ENCODE data around the gene DHRS1.

DHRS1 gene

GRCh38 chr14:24327303-24327702, 27.7 kb upstream of the DHRS1 start:
- no peak for DNase-seq

- DNase-seq: no peak
These were observed 26.4 kb upstream of the DHRS1 start for GRCh38 chr14:24325963-24326362.

GRCh38 chr14:24325041-24325530, 25.5 kb upstream of the DHRS1 start:
- no peak for DNase-seq

GRCh38 chr14:24324024-24324423, 24.4 kb upstream of the DHRS1 start:
- no peak for DNase-seq

- DNase-seq: no peak
These were observed 23.8 kb upstream of the DHRS1 start for GRCh38 chr14:24323341-24323740.

GRCh38 chr14:24322672-24323071, 23.1 kb upstream of the DHRS1 start:
- DNase-seq: no peak

- no peak for DNase-seq
These were observed 21.8 kb upstream of the DHRS1 start for GRCh38 chr14:24321212-24321975.

- no peak for DNase-seq
These were observed 17.8 kb upstream of the DHRS1 start for GRCh38 chr14:24317141-24317928.

GRCh38 chr14:24316597-24316950, 17.0 kb upstream of the DHRS1 start:
- no peak for DNase-seq

- DNase-seq: no peak
These were observed 16.4 kb upstream of the DHRS1 start for GRCh38 chr14:24315807-24316596.

- DNase-seq: no peak
These were observed 15.7 kb upstream of the DHRS1 start for GRCh38 chr14:24315243-24315806.

- no peak for DNase-seq
These were observed 15.0 kb upstream of the DHRS1 start for GRCh38 chr14:24314377-24315193.

- no peak for DNase-seq
These were observed 14.3 kb upstream of the DHRS1 start for GRCh38 chr14:24313913-24314312.

GRCh38 chr14:24312736-24313507, 13.3 kb upstream of the DHRS1 start:
- DNase-seq: no peak

GRCh38 chr14:24311837-24312615, 12.4 kb upstream of the DHRS1 start:
- no peak for DNase-seq

- DNase-seq: no peak
These were observed 11.3 kb upstream of the DHRS1 start, which contains the start of gene LTB4R for GRCh38 chr14:24310646-24311604. Gene LTB4R, plus strand, starts transcription at chr14:24311502. Its CDS starts 4,150 bp downstream, at chr14:24315652.

- DNase-seq: no peak
These were observed 10.7 kb upstream of the DHRS1 start for GRCh38 chr14:24310265-24310645.

GRCh38 chr14:24309538-24310264, 10.1 kb upstream of the DHRS1 start, which contains the start of gene LTB4R2:
Gene LTB4R2, plus strand, starts transcription at chr14:24310140. Its CDS starts 525 bp downstream, at chr14:24310665.
- DNase-seq: no peak

Data from NCI-H2227 treated with DMSO at 0.1 percent for 48 hours (cell line).